NCI-H510A (cell line): ENCODE results near the gene COL9A3.

ENCODE experiments used
- DNase-seq: peaks from one replicate; lab custom pipeline; 2025; lab: John Stamatoyannopoulos, UW

COL9A3 gene

GRCh38 chr20:62811320-62811719 is 5.5 kb upstream of the COL9A3 start:
- no peak for DNase-seq

DNA sequence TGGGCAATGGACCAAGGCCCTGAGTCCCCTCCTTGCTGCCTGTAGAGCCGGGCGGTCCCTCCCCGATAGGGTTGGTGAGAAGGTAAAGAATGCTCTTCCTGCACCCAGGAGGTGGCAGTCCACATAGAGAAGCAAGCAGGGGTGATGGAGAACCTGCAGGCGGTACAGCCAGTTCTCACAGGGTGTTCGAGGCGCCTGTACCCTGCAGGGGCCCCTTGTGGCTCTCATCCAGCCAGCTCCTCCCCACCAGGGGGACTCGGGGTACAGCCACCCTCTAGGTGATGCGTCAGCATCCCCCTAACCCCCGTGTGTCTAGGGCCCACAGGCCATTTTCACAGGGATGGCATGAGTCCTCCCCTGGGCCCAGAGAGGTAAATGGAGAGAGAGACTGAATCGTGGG is 5.1 kb upstream of the COL9A3 start:
- no peak for DNase-seq

GRCh38 chr20:62812181-62812906 is 4.5 kb upstream of the COL9A3 start:
- no peak for DNase-seq

- no peak for DNase-seq
Measured at GRCh38 chr20:62812907-62813200, 4.0 kb upstream of the COL9A3 start.

DNA sequence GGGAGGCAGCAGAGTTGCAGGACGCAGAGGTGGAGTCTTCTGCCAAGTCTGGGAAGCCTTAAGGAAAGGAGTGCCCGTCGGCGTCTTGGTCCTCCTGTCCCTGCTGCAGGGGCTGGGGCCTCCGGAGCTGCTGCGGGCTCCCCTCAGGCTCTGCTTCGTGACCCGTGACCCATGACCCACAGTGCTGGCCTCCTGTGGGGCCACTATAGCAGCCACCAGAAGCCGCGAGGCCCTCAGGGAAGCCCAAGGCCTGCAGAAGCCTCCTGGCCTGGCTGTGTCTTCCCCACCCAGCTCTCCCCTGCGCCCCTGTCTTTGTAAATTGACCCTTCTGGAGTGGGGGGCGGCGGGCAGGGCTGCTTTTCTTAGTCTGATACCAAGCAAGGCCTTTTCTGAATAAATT is 3.3 kb upstream of the COL9A3 start:
- no peak for DNase-seq

DNA sequence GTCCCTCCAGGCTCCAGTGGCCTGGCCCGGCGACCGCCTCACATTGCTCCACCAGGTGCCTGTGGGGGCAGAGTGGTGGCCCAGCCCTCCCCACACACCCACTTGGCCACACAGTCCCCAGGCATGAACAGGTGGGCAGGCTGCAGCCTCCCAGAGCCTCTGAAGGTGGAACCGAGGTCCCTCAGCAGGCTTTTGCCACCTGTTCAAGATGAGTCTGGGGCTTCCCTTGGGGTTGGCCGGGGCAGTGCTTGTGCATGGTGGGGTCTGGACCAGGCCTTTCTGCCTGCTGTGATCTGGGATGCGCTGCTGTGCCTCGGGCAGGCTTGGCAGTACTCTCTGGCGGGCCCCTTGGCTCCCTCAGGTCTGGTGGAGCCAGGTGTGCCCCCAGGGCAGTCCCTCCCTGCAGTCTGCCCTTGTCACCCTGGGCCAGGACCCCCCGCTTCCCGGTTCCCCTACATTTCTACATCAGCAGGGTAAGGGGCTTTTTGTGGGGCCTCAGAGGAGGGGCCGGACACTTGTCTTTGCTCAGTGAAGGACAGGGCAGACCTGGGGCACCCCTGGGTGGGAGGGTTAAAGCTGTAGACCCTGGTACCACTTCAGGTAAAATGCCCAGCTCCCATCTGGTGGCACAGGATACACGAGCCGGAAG is 2.7 kb upstream of the COL9A3 start:
- no peak for DNase-seq

- DNase-seq = no peak
Measured at GRCh38 chr20:62814709-62815065, 2.2 kb upstream of the COL9A3 start.

DNA sequence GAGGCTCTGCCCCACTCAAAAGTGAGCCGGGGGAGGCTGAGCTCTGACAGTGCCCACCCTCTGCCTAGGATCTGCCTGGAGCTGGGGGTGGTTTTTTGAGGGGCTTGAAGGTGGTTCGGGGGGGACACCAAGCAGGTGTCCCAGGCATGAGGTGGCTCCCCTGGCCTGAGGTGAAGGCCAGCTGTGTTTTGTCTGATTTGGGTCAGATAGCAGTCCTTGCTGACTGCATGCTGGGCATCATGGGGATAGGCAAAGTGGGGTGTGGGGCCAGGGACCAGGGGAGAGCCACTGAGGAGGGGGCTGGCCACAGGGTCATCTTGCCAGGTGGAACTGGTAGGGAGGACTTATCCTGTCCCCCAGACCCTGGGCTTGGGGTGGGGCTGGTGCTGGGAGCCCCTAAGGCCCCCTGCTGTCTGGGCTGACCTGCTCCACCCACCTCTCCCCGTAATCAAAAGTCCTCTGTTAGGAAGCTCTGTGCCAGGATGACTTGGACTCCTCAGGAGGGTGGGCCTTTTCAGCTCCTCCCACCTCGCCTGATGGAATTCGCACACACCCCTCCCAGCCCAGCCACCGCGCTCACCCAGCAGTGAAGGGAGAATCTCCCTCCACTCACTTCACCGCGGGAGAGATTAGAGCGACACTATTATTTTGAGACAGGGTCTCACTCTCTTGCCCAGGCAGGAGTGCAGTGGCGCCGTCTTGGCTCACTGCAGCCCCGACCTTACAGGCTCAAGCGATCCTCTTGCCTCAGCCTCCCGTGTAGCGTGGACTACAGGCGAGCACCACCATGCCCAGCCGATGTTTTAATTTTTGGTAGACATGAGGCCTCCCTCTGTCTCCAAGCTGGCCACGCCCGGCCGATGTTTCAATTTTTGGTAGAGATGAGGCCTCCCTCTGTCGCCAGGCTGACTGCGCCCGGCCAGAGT is 1.5 kb upstream of the COL9A3 start:
- DNase-seq = no peak

GRCh38 chr20:62816031-62816883 is 593 bp upstream of the COL9A3 start:
- DNase-seq = no peak

- DNase-seq = no peak
Measured at GRCh38 chr20:62817975-62818591, 1.2 kb downstream of the COL9A3 start.

DNA sequence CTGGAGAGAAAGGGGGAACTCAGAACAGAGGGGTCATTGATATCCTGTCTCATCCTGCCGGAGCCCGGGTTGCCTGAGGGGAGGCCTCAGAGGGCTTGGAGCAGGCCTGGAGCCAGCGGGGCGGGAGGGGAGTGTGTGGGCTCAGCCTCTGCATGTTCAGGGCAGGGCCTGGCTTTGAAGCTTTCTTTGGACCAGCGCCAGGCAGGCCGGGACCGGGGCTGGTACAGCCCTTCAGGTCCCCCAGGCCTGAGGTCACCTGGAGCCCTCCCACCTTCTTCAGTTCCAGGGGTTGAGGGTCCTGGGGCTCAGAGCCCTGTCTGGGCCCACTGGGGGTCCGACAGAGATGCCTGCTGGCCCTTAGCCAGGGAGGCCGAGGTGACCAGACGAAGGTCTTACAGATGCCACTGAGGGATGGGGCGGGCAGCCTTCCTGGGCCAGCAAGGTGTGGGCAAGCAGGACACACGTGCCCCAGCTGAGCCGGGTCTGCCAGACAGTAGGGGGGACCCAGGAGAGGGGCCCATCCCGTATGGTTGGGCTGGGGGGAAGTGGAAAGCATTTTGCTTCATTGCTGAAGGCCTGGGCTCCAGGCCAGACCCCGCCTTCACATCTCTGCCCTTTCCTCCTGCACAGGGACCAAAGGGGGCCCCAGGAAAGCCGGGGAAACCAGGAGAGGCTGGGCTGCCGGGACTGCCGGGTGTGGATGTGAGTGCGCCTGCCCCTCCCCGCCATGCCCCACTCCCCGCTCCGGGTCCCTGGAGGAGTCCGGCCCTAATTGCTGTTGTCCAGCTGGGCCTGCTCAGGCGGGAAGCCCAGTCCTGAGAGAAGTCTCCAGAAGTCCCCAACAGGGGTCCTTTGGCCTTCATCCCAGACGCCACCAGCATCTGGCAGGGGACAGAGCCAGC is 2.0 kb downstream of the COL9A3 start:
- DNase-seq = no peak

GRCh38 chr20:62819494-62820174 is 2.8 kb downstream of the COL9A3 start:
- DNase-seq = no peak

GRCh38 chr20:62820208-62820961 is 3.5 kb downstream of the COL9A3 start:
- DNase-seq = no peak

- DNase-seq = no peak
Measured at GRCh38 chr20:62820962-62821725, 4.3 kb downstream of the COL9A3 start.

DNA sequence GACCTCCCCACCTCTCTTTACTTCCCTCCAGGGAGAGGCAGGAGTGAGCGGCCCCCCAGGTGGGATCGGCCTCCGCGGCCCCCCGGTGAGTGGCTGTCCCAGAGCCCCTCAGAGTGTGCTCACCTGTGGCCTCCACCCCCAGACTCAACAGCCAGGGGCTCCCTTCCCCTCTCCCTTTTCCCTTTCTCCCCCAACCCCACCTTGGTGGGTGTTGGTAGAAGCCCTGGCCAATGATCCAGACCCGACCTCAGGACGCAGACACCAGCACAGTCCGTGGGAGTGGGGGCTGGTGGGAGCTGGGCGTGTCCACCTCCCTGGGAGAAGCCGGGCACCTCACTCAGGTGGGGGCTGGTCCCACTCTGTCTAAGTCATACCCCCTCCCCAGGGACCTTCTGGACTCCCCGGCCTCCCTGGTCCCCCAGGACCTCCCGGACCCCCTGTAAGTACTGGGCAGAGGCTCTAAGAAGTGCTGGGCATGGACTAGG is 4.9 kb downstream of the COL9A3 start:
- no peak for DNase-seq

GRCh38 chr20:62822239-62822787 is 5.5 kb downstream of the COL9A3 start:
- DNase-seq = no peak

DNA sequence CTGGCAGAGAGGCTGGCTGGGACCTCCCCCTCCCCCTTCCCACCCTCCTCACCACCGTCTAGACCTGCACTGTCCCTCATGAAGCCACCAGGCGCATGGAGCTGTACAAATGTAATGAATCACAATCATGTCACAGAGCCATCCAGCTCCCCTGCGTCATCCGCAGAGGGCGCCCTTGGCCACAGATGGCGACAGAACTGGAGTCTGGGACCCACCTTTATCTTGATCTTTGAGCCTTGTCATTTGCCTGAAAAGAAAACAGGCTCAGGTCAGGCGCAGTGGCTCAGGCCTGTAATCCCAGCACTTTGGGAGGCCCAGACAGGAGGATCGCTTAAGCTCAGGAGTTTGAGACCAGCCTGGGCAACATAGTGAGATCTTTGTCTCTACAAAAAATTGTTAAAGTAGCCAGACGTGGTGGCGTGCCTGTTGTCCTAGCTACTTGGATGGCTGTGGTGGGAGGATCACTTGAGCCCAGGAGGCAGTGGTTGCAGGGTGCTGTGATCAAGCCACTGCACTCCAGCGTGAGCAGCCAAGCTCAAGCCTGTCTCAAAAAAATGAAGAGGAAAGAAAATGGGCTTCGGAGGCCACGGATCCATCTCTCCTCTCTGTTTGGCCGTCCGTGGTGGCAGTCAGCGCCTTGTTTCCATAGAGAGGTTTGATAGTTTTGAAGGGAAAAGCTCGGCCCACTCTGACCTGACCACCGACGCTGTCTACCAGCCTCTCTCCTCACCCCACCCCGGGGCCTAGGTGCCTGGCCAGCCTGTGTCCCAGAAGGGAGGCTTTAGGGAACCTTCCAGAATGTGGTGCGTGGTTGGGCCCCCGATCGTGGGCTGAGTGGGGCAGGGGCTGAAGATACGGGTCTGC is 6.2 kb downstream of the COL9A3 start:
- peak; percentile 49 for DNase-seq
